Measurements from ENCODE around the gene DGAT2.

GRCh38 chr11:75792127-75792731 lies 23.7 kb downstream of the DGAT2 start:
- TF ChIP-seq POLR2AphosphoS5 (IDR thresholded peaks at IDR 0.05; ENCODE audit: low read depth) (no peak), CTCF (IDR thresholded peaks at IDR 0.05; ENCODE audit: insufficient read depth, low read length) (no peak), GABPA (IDR thresholded peaks at IDR 0.05; ENCODE audit: low read depth) (no peak), REST (IDR thresholded peaks at IDR 0.05; ENCODE audit: insufficient replicate concordance, low read depth) (no peak)

Measured in HL-60 (cell line).